Smooth muscle cell (in vitro differentiated cells): ENCODE measurements around the gene FANK1. TPM values are rescaled to one million over a fixed set of nuclear protein-coding genes. Genes with fewer than 3 reads are reported as not detected.
"Not testable (repeated sequence)": the region's sequence is repeated elsewhere in the genome, so short reads cannot be mapped to it uniquely, and the experiment has no call there.

Source experiments
- DNase-seq: peaks from one replicate; lab custom pipeline; 2025; ENCODE audit not compliant: unreplicated experiment; lab: John Stamatoyannopoulos, UW
- H2AFZ ChIP-seq: fragments of 200-600 bp; sonication (generic); 2 replicates; pipeline ENCODE4 v1.6.0; 2016; ENCODE audit warnings: antibody characterized with exemption, low read depth, mild to moderate bottlenecking
- H3F3A ChIP-seq: fragments of 200-600 bp; sonication (generic); 2 replicates; pipeline ENCODE4 v1.6.0; 2017; ENCODE audit warnings: antibody characterized with exemption, low read depth
- H3K27ac ChIP-seq: fragments of 200-600 bp; sonication (generic); 2 replicates; pipeline ENCODE4 v1.5.1; 2016; ENCODE audit warnings: low read depth, mild to moderate bottlenecking
- H3K27me3 ChIP-seq: fragments of 200-600 bp; sonication (generic); 2 replicates; pipeline ENCODE4 v1.6.1; 2016; ENCODE audit warnings: low read depth, mild to moderate bottlenecking
- H3K36me3 ChIP-seq: fragments of 200-600 bp; sonication (generic); 2 replicates; pipeline ENCODE4 v1.5.1; 2016; ENCODE audit warnings: low read depth
- H3K4me1 ChIP-seq: fragments of 200-600 bp; sonication (generic); 2 replicates; pipeline ENCODE4 v1.5.1; 2016; ENCODE audit warnings: low read depth
- H3K4me2 ChIP-seq: fragments of 200-600 bp; sonication (generic); 2 replicates; pipeline ENCODE4 v1.6.0; 2016; ENCODE audit warnings: mild to moderate bottlenecking
- H3K4me3 ChIP-seq: fragments of 200-600 bp; sonication (generic); 2 replicates; pipeline ENCODE4 v1.5.1; 2016; ENCODE audit warnings: mild to moderate bottlenecking
- H3K79me2 ChIP-seq: fragments of 200-600 bp; sonication (generic); 2 replicates; pipeline ENCODE4 v1.6.0; 2016; ENCODE audit warnings: low read depth, mild to moderate bottlenecking
- H3K9ac ChIP-seq: fragments of 200-600 bp; sonication (generic); 2 replicates; pipeline ENCODE4 v1.6.0; 2016; ENCODE audit warnings: low read depth
- H3K9me3 ChIP-seq: fragments of 200-600 bp; sonication (generic); replicated peaks from 2 replicates; pipeline ENCODE4 v1.5.1; 2016; ENCODE audit warnings: low read depth
- H4K20me1 ChIP-seq: fragments of 200-600 bp; sonication (generic); 2 replicates; pipeline ENCODE4 v1.6.0; 2016; ENCODE audit warnings: low read depth
- WGBS: methylation state at CpG from one replicate; pipeline ENCODE4 v1.1.7; 2016; ENCODE audit warnings: low lambda C conversion rate; 5-methylcytosine and 5-hydroxymethylcytosine counted together
- polyA plus RNA-seq: library from polyadenylated mRNA; unstranded; fragments of >200 nt; fragmentation: Nextera tagmentation; extraction: Ambion mirVana; gene quantifications from 2 replicates; pipeline ENCODE4 v1.2.1, GENCODE V29; 2016
- total RNA-seq: library from RNA; depleted of rRNA; stranded (reverse); fragments of >200 nt; gene quantifications from 2 replicates; pipeline ENCODE4 v1.2.3, GENCODE V29; 2014
- TF ChIP-seq, protein P1 (sequence below): fragments of 200-600 bp; sonication (generic); IDR thresholded peaks from 2 replicates; pipeline ENCODE4 v1.5.1; 2017; ENCODE audit warnings: borderline replicate concordance, mild to moderate bottlenecking, antibody characterized with exemption; ENCODE audit not compliant: insufficient read depth, poor library complexity, severe bottlenecking

The FANK1 gene
- total and polyA plus RNA-seq, 2 experiments from 2014 or later, result 5.8 to 6.6 TPM

DNA sequence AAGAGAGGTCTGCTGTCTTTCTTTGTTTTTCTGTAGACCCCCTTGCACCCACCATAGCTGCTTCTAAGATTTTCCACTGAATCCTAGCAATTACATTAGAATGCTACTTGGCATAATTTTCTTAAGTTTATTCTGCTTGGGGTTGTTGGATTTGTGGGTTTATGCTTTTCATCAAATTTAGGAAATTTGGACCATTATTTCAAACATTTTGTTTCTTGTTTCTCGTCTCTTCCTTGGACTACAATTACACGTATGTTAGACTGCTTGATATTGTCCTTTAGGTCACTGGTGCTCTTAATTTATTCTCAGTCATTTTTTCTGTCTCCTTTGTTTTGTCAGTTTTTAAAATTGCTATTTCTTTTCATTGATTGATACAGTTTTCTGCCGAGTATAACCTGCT, 65.8 kb downstream of the FANK1 start:
- DNase-seq, result no peak
- Histone ChIP-seq H3K4me2 (no peak overlapping the region), H4K20me1 (no peaks in the 10 kb centered on the region), H3K9ac (no peak overlapping the region), H3K4me3 (no peak overlapping the region), H3K9me3 (peaks cover 5% of the 10 kb centered on the region), H3F3A (no peaks in the 10 kb centered on the region), H2AFZ (no peak overlapping the region), H3K79me2 (no peaks in the 10 kb centered on the region), H3K4me1 (no peaks in the 10 kb centered on the region), H3K27me3 (no peaks in the 10 kb centered on the region), H3K27ac (no peak overlapping the region), H3K36me3 (no peaks in the 10 kb centered on the region)
- WGBS, result 89% methylated on average over 3 of the region's 3 CpGs
- TF ChIP-seq, protein P1, sequence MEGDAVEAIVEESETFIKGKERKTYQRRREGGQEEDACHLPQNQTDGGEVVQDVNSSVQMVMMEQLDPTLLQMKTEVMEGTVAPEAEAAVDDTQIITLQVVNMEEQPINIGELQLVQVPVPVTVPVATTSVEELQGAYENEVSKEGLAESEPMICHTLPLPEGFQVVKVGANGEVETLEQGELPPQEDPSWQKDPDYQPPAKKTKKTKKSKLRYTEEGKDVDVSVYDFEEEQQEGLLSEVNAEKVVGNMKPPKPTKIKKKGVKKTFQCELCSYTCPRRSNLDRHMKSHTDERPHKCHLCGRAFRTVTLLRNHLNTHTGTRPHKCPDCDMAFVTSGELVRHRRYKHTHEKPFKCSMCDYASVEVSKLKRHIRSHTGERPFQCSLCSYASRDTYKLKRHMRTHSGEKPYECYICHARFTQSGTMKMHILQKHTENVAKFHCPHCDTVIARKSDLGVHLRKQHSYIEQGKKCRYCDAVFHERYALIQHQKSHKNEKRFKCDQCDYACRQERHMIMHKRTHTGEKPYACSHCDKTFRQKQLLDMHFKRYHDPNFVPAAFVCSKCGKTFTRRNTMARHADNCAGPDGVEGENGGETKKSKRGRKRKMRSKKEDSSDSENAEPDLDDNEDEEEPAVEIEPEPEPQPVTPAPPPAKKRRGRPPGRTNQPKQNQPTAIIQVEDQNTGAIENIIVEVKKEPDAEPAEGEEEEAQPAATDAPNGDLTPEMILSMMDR, result no peak

DNA sequence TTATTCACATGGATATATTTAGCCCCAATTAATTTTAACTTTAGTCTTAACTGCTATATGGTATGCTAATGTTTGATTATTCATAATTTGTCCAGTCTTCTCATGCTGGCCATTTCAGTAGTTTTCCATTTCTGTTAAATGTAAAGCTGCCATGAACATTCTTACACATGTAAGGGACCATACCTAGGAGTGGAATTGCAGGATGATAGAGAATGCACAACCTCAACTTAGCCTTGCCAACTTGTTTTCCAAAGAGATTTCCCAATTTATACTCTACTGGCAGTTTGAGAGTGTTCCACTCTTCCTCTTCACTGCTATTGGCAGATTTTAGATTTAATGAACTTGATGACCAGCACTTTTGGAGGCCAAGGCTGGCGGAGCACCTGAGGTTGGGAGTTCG, 68.2 kb downstream of the FANK1 start:
- DNase-seq, result no peak
- no peak overlapping the region for H3K4me3 ChIP-seq
- H3F3A ChIP-seq, result no peaks in the 10 kb centered on the region
- no peaks in the 10 kb centered on the region for H4K20me1 ChIP-seq
- H3K27me3 ChIP-seq, result no peaks in the 10 kb centered on the region
- peaks cover 5% of the 10 kb centered on the region for H3K9me3 ChIP-seq
- no peak overlapping the region for H3K4me2 ChIP-seq
- H3K9ac ChIP-seq, result no peak overlapping the region
- no peaks in the 10 kb centered on the region for H3K4me1 ChIP-seq
- TF ChIP-seq, protein P1, result no peak
- H3K36me3 ChIP-seq, result no peaks in the 10 kb centered on the region
- H3K79me2 ChIP-seq, result no peaks in the 10 kb centered on the region
- H2AFZ ChIP-seq, result no peak overlapping the region
- 98% methylated on average over 2 of the region's 2 CpGs for WGBS
- no peak overlapping the region for H3K27ac ChIP-seq

DNA sequence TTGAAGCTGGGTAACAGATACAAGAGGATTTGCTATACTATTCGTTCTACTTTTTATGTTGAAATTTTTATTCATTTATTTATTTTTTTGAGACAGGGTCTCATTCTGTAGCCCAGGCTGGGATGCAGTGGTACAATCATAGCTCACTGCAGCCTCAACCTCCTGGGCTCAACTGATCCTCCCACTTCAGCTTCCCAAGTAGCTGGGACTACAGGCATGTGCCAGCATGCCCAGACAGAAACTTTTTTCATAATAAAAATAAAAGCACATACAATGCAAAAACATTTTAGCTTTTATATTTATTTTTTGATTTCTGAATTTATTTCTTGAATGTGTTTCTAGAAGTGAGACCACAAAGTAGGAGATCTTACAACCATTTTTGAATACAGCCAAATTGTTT, 71.2 kb downstream of the FANK1 start:
- 91% methylated on average over 1 of the region's 1 CpG for WGBS
- DNase-seq, result no peak

DNA sequence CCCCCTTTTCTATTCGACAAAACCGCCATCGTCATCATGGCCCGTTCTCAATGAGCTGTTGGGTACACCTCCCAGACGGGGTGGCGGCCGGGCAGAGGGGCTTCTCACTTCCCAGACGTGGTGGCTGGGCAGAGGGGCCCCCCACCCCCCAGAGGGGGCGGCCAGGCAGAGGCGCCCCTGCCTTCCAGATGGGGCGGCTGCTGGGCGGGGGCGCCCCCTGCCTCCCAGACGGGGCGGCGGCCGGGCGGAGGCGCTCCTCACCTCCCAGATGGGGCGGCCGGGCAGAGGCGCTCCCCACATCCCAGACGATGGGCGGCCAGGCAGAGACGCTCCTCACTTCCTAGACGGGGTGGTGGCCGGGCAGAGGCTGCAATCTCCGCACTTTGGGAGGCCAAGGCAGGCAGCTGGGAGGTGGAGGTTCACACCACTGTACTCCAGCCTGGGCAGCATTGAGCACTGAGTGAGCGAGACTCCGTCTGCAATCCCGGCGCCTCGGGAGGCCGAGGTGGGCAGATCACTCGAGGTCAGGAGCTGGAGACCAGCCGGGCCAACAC, 73.8 kb downstream of the FANK1 start:
- H3K9ac ChIP-seq, H3K79me2 ChIP-seq, H3K4me1 ChIP-seq, H4K20me1 ChIP-seq, H3K9me3 ChIP-seq, H3K36me3 ChIP-seq, H3K27ac ChIP-seq, H2AFZ ChIP-seq, DNase-seq, H3K4me3 ChIP-seq, H3F3A ChIP-seq, H3K27me3 ChIP-seq, H3K4me2 ChIP-seq: not testable (repeated sequence)
- WGBS, result 96% methylated on average over 21 of the region's 36 CpGs

More for the DNA sequence above, 71.2 kb downstream of the FANK1 start:
- Histone ChIP-seq H4K20me1 (no peaks in the 10 kb centered on the region), H3K9ac (no peak overlapping the region), H3K4me1 (no peaks in the 10 kb centered on the region), H3K9me3 (no peaks in the 10 kb centered on the region), H3K4me2 (no peak overlapping the region), H3K27ac (no peak overlapping the region), H3K79me2 (no peaks in the 10 kb centered on the region), H3K27me3 (no peaks in the 10 kb centered on the region), H3K4me3 (no peak overlapping the region), H2AFZ (peak overlapping the region; percentile 37), H3K36me3 (no peaks in the 10 kb centered on the region), H3F3A (no peaks in the 10 kb centered on the region)
- TF ChIP-seq, protein P1, result no peak
